DMS 273 treated with DMSO at 0.1 percent for 48 hours (cell line): ENCODE results near the gene UQCRC1.

Source experiments
- DNase-seq: peaks from one replicate; lab custom pipeline; 2025; lab: John Stamatoyannopoulos, UW

The UQCRC1 gene

DNA sequence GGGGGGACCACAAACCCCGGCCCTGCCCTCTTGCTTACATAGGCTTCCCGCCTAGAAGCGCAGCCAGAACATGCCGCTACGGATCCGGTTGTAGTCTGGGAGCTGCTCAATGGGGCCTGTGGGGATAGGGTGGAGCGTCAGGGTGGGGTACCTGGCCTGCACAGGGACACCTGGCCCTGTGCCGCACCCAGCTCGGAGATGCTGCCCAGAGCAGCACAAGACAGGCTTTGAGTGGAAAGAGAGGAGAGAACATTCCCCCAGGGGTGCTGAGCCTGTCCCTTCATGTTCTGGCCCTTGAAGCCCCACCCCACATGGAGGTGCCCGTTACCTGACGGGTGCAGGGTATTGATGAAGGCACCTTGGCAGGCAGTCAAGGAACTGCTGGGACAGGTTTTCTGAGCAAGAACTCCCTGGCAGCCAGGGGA, 10.4 kb downstream of the UQCRC1 start:
- DNase-seq, result no peak

- DNase-seq, result no peak
These were observed 10.9 kb downstream of the UQCRC1 start for GRCh38 chr3:48598323-48599076.

DNA sequence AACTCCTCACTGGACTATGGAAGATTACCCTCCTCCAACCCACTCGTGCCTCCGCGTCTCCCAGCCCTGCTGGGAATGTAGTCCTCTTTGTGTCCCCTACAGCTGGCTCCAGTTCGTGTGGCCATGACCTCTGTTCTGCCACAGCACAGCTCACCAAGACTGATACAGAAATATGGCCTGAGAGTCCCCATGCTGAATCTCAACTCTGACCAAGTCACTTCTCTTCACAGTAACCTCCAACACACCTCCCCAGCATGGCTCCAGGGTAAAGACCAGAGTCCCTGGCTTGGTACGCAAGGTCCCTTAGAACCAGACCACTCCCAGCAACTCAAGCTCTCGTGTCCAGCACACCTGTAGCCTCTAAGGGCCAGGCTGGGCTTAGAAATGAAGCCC, 12.0 kb downstream of the UQCRC1 start:
- DNase-seq, result no peak

DNA sequence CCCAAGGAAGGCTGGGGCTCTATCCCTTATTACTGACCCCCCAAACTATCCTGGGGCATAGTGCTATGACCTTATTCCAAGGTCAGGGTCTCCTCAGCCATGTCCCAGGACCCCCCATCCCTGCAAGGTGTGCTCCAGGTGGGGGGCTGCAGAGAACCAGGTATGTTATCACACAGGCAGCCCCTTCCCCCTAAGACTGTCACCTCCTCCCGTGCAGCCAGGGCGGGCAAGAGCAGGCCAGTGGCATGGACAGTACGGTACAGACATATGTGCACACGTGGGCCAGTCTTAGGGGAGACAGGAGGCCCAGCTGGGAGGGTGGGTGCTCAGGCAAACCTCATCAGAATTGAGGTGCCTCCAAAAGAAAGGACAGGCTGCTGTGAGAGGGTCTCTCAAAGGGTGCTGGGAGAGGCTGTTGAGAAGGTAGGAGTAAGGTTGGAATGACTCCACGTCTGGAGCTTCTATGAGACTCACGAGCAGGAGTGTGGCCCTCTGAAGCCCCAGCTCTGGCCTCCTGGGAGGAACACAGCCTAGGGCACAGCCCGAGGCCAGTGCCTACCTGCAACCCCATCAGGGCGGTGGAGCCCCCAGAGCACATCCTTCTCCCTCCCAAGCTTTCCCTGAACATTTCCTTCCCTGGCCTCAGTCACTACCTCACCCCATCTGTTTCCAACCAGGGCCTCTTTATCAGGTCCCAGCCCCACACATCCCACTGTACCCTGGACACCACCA, 12.6 kb downstream of the UQCRC1 start:
- no peak for DNase-seq

DNA sequence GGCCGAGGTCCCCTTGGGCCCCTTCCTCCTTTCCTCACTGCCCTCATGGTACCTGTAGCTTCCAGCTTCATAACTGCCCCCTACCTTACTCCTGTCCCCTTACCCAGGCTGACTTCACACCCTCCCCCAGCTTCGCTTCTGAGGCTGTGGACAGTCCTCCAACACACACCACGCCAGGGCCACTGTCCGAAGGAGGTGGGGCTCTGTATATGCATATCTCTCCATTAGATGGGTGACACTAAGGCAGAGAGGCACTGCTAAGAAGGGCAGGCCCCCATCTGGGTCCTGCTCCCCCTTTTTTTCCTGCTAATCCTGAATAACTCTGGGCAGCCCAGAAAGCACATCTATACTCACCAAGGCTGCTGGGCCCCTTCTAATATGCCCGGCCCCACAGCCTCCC, 13.3 kb downstream of the UQCRC1 start:
- no peak for DNase-seq

GRCh38 chr3:48595526-48596121, 13.8 kb downstream of the UQCRC1 start:
- no peak for DNase-seq

- DNase-seq, result no peak
These were observed 14.3 kb downstream of the UQCRC1 start, which contains the start of gene COL7A1 for GRCh38 chr3:48595075-48595525. COL7A1 (minus strand) TSS chr3:48595329; CDS start chr3:48595159, 170 bp downstream.

DNA sequence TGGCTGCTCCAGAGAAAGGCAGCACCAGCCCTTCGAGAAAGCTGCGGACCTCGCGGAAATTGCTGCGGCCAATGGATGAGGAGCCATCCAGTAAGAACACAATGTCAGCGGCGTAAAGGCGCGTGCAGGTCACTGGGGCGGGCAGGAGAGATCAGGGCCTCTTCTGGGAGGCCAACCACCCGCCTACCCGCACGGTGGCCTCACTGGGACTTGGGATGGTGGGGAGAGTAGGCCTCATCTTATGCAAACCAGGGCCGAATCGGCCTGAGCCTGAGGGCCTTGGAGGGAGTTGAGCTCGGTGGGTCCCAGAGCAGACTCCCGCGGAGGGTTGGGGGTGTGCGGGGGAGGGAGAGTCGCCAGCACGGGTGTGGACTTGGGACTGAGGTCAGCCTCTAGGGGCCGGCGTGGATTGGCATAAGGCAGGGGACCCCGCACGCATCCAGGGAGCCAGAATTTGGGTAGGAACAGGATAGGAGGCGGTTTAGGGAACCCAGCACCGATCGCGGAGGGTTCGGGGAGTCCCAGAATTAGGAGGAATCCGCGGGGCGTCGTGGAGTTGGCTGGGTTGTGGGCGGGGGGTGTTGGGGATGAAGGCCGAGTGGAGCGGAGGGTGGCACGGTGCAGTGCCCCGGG, 14.9 kb downstream of the UQCRC1 start:
- no peak for DNase-seq

DNA sequence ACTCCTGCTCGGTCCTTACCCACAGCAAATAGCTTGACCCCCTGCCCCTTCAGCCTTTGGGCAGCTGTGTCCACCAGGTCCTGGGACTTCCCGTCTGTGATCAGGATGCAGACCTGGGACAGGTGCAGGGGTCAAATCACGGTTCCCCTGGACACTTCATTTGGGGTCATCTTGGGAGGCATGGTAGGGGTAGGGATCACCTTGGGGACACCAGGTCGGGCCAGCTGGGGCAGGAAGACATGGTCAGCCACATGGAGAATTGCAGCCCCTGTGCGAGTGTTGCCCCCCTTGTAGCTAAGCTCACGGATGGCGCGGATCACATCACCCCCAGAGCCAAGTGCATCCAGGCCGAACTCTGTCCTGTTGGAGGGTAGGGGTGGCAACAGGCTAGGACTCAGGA, 16.1 kb downstream of the UQCRC1 start:
- no peak for DNase-seq

GRCh38 chr3:48592519-48593087, 16.8 kb downstream of the UQCRC1 start:
- DNase-seq, result no peak

GRCh38 chr3:48591886-48592518, 17.4 kb downstream of the UQCRC1 start:
- no peak for DNase-seq

DNA sequence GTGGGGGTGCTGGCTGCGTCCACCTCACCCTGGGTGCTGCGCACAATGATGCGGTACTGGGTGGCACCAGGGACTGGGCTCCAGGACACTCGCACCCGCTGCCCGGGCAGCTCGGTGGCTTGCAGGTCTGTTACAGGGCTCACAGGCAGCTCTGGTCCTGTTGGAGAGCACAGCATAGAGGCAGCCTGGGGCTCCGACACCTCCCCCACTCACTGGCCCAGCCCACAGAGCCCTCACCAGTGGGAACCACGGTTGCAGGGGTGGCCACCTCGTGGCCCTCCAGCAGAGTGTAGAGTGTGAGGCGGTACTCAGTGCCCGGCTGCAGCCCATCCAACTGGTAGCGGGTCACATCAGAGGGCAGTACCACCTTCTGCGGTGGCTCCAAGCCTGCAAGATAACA, 18.0 kb downstream of the UQCRC1 start:
- no peak for DNase-seq

DNA sequence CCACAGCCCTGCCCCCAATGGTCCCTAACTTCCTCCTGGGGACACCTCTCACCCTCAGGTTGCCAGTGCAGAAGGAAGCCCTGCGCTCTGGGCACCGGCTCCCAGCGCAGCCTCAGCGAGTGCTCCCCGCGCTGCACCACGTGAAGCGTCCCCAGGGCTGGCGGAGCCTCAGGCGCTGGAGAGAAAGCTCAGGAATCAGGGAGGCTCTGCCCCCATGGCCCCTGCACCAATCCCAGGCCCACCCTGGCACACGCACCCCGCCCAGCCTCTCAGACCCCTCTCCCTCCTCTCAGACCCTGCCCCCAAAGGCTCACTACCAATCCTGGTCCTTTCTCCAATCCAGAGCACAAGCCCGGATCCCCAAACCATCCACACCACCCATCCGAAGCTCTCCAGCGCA, 21.2 kb downstream of the UQCRC1 start:
- no peak for DNase-seq

DNA sequence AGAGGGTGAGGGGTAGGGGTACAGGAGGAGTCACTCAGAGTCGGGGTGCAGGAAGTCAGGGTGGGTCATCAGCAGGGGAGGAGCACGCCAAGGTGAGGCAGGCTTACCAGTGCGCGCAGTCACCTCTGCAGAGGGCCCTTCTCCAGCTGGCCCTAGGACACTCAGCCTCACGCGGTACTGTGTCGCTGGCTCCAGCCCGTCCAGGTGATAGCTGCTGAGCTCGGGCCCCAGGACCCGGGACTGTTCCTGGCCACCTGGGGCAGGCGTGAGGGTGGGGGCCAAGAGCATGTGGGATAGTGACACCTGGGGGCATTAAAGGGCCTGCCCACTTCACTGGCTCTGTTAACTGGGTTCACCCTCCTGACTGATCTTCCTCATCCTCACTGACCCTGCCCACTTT, 21.8 kb downstream of the UQCRC1 start:
- DNase-seq, result no peak

DNA sequence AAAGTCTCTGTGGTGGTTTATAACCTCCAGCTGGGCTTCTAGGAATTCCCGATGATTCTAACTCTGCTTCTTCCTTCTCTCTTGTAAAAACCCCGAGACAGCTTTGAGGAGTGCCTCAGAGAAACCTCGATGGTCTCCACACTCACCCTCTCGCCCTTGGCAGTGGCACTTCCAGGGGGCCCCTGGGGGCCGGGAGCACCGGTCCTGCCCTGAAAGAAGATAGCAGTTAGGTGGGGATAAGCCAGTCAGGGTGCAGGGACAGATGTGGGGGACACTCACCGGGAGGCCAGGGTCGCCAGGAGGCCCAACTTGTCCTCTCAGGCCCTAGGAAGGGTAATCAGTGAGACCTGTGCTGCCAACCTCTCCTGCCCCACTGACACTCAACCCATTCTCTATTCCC, 24.0 kb downstream of the UQCRC1 start:
- DNase-seq, result no peak

- no peak for DNase-seq
These were observed 24.6 kb downstream of the UQCRC1 start for GRCh38 chr3:48584836-48585235.

- no peak for DNase-seq
These were observed 27.6 kb downstream of the UQCRC1 start for GRCh38 chr3:48581621-48582481.

GRCh38 chr3:48576647-48577046, 32.8 kb downstream of the UQCRC1 start:
- no peak for DNase-seq

DNA sequence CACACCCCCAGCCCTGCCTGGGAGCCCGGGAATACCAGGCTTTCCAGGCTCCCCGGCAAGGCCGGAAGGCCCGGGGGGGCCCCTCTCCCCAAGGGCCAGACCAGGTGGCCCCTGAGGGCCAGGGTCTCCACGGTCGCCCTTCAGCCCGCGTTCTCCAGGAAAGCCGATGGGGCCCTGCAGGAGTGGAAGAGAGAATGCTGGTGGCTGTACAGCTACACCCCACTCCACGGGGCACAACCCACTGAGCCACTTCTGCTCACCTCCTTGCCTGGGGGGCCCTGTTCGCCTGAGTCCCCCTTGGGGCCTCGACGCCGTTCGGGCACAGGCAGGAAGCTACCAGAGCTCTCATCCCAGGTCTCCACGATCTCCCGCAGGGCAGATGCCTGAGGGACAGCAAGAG, 34.1 kb downstream of the UQCRC1 start:
- no peak for DNase-seq

- no peak for DNase-seq
These were observed 35.4 kb downstream of the UQCRC1 start for GRCh38 chr3:48573973-48574585.
